Activated CD8-positive, alpha-beta T cell treated with anti-CD3 and anti-CD28 coated beads for 36 hours (primary cell): ENCODE data around the gene CTCF. TPM values are rescaled to one million over a fixed set of nuclear protein-coding genes. Genes with fewer than 3 reads are reported as not detected.

Experiments
- ATAC-seq: fragments of 200-7000 bp; cut with Tn5 transposase; one replicate; pipeline ENCODE4 v1.10.0; 2021; ENCODE audit warnings: mild to moderate bottlenecking, moderate library complexity
- CTCF ChIA-PET: fragments of 350-600 bp; sonication (Branson Sonifier 250); formaldehyde crosslinking; loops from one replicate; lab custom pipeline; 2021; ENCODE audit warnings: antibody characterized with exemption; lab: Charles Lee
- POLR2A ChIA-PET: fragments of 350-600 bp; sonication (Branson Sonifier 250); formaldehyde crosslinking; loops from one replicate; lab custom pipeline; 2021; ENCODE audit warnings: antibody characterized with exemption; lab: Charles Lee
- DNase-seq: peaks from one replicate; pipeline ENCODE4 v3.0.0-alpha.2; 2020
- H3K27ac Mint-ChIP-seq: one replicate; pipeline ENCODE4 v1.8.0; 2021; ENCODE audit warnings: mild to moderate bottlenecking, mixed read lengths
- H3K27me3 Mint-ChIP-seq: one replicate; pipeline ENCODE4 v1.8.0; 2021; ENCODE audit warnings: mixed read lengths
- H3K36me3 Mint-ChIP-seq: one replicate; pipeline ENCODE4 v1.8.0; 2021; ENCODE audit warnings: low read depth, mixed read lengths
- H3K4me1 Mint-ChIP-seq: one replicate; pipeline ENCODE4 v1.8.0; 2021; ENCODE audit warnings: low read depth, mixed read lengths
- H3K4me3 Mint-ChIP-seq: one replicate; pipeline ENCODE4 v1.8.0; 2021; ENCODE audit warnings: mild to moderate bottlenecking, moderate library complexity, mixed read lengths
- H3K9me3 Mint-ChIP-seq: one replicate; pipeline ENCODE4 v1.8.0; 2021; ENCODE audit warnings: mixed read lengths
- intact Hi-C: fragments of 100-400 bp; cut with micrococcal nuclease; formaldehyde crosslinking; loops from one replicate; pipeline ENCODE4 v1.10.0; 2022
- total RNA-seq, 2 experiments: library from RNA; stranded (reverse); gene quantifications; one replicate each; pipeline ENCODE4 v1.2.3, GENCODE V29; 2021
- TF ChIP-seq, protein P1 (sequence below): fragments of 200-600 bp; IDR thresholded peaks from one replicate; pipeline ENCODE4 v1.8.0; 2022; ENCODE audit warnings: antibody characterized with exemption, mild to moderate bottlenecking

CTCF gene
- total RNA-seq, 2 experiments from 2014 or later, result 47.4 to 50.6 TPM

DNA sequence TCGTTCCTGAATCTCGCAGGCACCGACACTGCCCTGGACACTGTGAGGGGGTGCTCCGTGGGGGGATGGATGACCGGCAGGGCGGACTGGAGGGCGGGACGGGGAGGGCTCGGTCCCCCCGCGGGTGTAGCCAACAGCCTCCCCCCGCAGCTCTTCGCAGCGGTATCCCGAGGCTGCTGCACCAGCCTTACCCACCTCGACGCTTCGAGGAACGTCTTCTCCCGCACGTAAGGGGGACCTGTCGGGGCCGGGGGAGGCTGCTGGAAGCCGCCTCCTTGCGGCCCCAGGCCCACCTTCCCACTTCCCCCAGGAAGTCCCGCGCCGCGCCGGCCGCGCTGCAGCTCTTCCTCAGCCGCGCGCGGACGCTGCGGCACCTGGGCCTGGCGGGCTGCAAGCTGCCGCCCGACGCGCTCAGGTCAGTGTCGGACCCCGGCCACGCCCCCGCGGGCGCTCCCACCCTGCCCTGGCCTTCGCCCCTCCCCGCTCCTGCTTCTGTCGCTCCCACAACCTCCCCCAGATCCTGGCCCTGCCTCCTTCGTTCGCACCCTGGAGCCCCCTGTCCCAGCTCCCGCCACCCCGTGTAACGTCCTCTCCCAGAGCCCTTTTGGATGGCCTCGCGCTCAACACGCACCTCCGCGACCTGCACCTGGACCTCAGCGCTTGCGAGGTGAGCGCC is 85.9 kb downstream of the CTCF start:
- DNase-seq, result no peak
- no peak overlapping the region for H3K4me3 Mint-ChIP-seq
- ChIA-PET POLR2A (interaction anchor here (1.2 to 9.2 kb wide), 5 partner anchors 8 to 101 kb away, joined by 4 to 100 read pairs (median 8); partner anchors contain the start of genes ACD, CTCF and PARD6A), CTCF (interaction anchor here (1.2 to 11.5 kb wide), 4 partner anchors 24 to 128 kb away, joined by 3 to 224 read pairs (median 71); no protein-coding TSS in a partner anchor)
- ATAC-seq, result no peak
- peaks cover 33% of the 10 kb centered on the region for H3K36me3 Mint-ChIP-seq
- H3K9me3 Mint-ChIP-seq, result no peaks in the 10 kb centered on the region
- H3K27ac Mint-ChIP-seq, result no peak overlapping the region
- H3K27me3 Mint-ChIP-seq, result no peaks in the 10 kb centered on the region
- TF ChIP-seq, protein P1, sequence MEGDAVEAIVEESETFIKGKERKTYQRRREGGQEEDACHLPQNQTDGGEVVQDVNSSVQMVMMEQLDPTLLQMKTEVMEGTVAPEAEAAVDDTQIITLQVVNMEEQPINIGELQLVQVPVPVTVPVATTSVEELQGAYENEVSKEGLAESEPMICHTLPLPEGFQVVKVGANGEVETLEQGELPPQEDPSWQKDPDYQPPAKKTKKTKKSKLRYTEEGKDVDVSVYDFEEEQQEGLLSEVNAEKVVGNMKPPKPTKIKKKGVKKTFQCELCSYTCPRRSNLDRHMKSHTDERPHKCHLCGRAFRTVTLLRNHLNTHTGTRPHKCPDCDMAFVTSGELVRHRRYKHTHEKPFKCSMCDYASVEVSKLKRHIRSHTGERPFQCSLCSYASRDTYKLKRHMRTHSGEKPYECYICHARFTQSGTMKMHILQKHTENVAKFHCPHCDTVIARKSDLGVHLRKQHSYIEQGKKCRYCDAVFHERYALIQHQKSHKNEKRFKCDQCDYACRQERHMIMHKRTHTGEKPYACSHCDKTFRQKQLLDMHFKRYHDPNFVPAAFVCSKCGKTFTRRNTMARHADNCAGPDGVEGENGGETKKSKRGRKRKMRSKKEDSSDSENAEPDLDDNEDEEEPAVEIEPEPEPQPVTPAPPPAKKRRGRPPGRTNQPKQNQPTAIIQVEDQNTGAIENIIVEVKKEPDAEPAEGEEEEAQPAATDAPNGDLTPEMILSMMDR, result no peak
- intact Hi-C loops, result no loop called here
- peaks cover 15% of the 10 kb centered on the region for H3K4me1 Mint-ChIP-seq

DNA sequence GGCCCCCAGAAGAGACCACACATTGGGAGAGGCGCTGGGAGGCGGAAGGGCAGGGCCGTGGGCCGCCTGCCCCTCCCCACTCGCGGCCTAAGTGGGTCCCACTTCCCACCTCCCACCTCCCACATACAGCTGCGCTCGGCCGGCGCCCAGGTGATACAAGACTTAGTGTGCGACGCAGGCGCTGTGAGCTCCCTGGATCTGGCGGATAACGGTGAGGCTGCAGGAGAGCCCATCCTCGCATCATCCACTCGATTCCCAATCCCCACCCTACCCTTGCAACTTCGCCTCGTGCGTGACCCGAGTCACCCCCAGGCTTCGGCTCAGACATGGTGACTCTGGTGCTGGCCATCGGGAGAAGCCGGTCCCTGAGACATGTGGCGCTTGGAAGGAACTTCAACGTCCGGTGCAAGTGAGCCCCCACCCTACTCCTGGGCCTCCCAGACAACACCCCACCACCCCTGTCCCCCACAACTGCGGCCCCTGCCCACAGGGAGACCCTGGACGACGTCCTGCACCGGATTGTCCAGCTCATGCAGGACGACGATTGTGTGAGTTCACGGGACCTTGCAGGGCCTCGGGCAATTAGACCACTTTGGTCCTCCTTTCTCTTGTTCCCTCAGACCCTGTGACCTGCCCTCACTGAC is 86.6 kb downstream of the CTCF start:
- Mint-ChIP-seq H3K4me1 (peaks cover 15% of the 10 kb centered on the region), H3K27me3 (no peaks in the 10 kb centered on the region), H3K9me3 (no peaks in the 10 kb centered on the region), H3K27ac (no peak overlapping the region), H3K36me3 (peaks cover 33% of the 10 kb centered on the region), H3K4me3 (no peak overlapping the region)
- POLR2A ChIA-PET, result interaction anchor here (0.7 to 9.2 kb wide), 4 partner anchors 11 to 128 kb away, joined by 3 to 100 read pairs (median 8); partner anchors contain the start of genes ACD and PARD6A
- DNase-seq, result no peak
- CTCF ChIA-PET, result interaction anchor here (1.2 to 2.3 kb wide), 2 partner anchors 23 to 128 kb away, joined by 3 to 9 read pairs; no protein-coding TSS in a partner anchor
- TF ChIP-seq, protein P1, result no peak
- ATAC-seq, result no peak
- intact Hi-C loops, result no loop called here

DNA sequence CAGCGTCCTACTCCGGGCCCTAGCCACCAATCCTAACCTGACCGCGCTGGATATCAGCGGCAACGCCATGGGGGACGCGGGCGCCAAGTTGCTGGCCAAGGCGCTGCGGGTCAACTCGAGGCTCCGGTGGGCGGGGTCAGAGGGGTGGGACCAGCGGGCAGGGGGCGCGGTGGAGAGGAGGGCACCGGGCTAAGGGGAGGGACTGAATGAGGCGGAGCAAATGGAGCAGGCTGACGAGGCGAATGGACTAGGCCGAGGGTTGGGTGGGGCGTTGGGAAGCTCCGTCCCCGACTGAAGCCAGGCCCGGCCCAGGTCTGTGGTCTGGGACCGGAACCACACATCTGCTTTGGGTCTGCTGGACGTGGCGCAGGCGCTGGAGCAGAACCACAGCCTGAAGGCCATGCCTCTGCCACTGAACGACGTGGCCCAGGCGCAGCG is 87.2 kb downstream of the CTCF start:
- Mint-ChIP-seq H3K36me3 (peaks cover 36% of the 10 kb centered on the region), H3K4me3 (no peak overlapping the region), H3K4me1 (peaks cover 12% of the 10 kb centered on the region), H3K27me3 (no peaks in the 10 kb centered on the region), H3K27ac (no peak overlapping the region), H3K9me3 (no peaks in the 10 kb centered on the region)
- no peak for DNase-seq
- ATAC-seq, result no peak
- ChIA-PET CTCF (interaction anchor here (2.3 kb wide), 1 partner anchor 129 kb away, joined by 9 read pairs; no protein-coding TSS in a partner anchor), POLR2A (interaction anchor here (0.7 to 9.2 kb wide), 4 partner anchors 10 to 129 kb away, joined by 3 to 100 read pairs (median 8); partner anchors contain the start of genes ACD and PARD6A)
- TF ChIP-seq, protein P1, result no peak
- intact Hi-C loops, result no loop called here

- Mint-ChIP-seq H3K27ac (peak overlapping the region; percentile 36), H3K9me3 (no peaks in the 10 kb centered on the region), H3K27me3 (no peaks in the 10 kb centered on the region), H3K36me3 (peaks cover 37% of the 10 kb centered on the region), H3K4me3 (no peak overlapping the region), H3K4me1 (peaks cover 11% of the 10 kb centered on the region)
- intact Hi-C loops, result no loop called here
- TF ChIP-seq, protein P1, result no peak
- POLR2A ChIA-PET, result interaction anchor here (1.6 to 9.2 kb wide), 3 partner anchors 8 to 13 kb away, joined by 4 to 100 read pairs (median 13); partner anchors contain the start of genes ACD and PARD6A
- ATAC-seq, result no peak
- CTCF ChIA-PET, result interaction anchor here (2.3 kb wide), 1 partner anchor 129 kb away, joined by 9 read pairs; no protein-coding TSS in a partner anchor
- DNase-seq, result no peak
Observed at GRCh38 chr16:67650023-67650422, 87.7 kb downstream of the CTCF start.
